Forelimb muscle (tissue), 1 donor: Measurements from ENCODE around the gene SLC22A2. TPM values are rescaled to one million over a fixed set of nuclear protein-coding genes. Genes with fewer than 3 reads are reported as not detected.
"Not testable (repeated sequence)": the region's sequence is repeated elsewhere in the genome, so short reads cannot be mapped to it uniquely, and the experiment has no call there.

Experiments
- DNase-seq: peaks from one replicate; pipeline ENCODE4 v3.0.0-alpha.2; 2013; ENCODE audit warnings: low read depth
- polyA plus RNA-seq: library from polyadenylated mRNA; unstranded; fragments of 120-200 nt; gene quantifications from one replicate; pipeline ENCODE4 v1.2.1, GENCODE V29; 2013; ENCODE audit not compliant: insufficient read length

The SLC22A2 gene
- not detected for polyA plus RNA-seq

DNA sequence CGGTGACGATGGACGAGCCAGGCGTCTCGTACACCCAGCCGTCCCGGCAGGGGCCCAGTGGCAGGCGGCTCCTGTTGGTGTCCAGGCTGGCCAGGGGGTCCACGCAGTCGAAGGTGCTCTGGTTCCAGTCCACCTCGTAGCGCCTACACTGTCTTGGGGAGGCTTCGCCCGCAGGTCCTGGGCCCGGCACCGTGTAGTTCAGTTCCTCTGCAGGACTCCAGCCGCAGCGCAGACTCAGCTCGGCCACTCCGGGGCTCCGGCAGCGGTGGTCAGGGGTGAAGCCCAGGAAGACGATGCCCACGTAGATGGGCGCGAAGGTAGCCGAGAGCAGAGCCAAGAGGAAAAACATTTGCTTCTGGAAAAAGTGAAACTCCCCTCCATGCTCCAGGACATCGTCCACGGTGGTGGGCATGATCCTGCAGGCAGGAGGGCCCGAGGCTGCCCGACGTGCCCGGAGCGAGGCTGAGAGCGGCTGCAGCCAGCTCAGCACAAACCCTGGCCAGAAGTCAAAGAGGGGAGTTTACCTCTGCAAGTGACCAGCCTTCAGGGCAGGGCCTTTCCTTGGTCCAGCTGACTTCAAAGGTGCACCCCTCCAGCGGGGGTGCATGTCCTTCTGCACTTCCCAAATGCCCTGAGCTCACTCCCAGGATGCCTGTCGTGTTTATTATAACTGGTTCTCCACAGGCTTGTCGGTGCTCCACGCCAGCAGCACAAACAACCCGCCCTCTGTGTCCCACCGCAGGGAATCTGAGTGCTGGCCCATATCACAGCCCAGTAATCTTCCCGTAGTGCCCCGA lies at the start of gene SLC22A2:
SLC22A2 (minus strand) TSS at position 476 of the 797 bp plus-strand sequence; CDS start at position 412, 64 bp downstream.
- no peak for DNase-seq

DNA sequence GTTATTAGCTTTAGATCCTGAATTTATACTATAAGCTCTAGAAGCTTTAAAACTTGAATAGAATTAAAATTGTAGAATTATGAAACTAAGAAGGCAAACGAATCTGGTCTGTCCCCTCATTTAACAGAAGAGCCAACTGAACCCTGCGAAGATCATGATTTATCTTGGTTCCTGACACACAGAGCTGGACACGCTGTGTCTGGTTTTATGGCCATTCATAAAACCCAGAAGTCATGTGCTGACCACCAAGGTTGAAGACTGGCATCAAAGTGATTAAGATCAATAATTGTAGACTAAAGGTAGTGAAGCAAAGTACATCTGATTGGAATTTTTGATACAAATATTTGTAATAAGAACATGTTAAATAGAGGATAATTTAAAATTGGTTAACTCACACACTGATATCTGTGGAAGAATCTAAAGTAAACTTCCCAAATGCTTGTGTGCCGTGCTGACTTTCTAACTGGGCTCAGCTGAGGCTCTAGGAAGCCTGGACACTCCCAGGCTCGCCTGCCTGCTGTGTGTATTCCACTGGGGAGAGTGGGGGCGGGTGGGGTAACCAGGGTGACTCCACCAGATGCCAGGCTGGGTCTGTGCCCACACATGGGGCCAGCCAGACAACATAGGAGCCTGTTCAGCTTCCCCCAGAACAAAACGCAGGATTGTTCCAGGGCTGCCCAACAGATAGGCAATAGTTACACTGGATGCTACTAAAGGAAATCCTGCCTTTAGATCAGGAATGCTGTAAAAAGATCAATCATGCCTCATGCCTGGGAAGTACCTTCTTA lies 47.5 kb upstream of the SLC22A2 start:
- no peak for DNase-seq

DNA sequence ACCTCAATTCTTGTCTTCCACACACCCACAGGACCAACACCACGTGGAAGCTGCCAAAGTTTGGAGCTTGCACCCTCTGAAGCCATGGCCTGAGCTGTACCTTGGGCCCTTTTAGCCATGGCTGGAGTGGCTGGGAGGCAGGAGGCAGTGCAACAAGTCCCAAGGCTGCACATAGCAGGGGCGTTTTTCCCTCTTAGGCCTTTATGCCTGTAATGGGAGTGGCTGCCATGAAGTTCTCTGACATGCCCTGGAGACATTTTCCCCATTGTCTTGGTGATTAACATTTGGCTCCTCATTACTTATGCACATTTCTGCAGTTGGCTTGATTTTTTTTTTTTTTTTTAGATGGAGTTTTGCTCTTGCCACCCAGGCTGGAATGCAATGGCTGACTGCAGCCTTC lies 45.2 kb upstream of the SLC22A2 start:
- no peak for DNase-seq

DNA sequence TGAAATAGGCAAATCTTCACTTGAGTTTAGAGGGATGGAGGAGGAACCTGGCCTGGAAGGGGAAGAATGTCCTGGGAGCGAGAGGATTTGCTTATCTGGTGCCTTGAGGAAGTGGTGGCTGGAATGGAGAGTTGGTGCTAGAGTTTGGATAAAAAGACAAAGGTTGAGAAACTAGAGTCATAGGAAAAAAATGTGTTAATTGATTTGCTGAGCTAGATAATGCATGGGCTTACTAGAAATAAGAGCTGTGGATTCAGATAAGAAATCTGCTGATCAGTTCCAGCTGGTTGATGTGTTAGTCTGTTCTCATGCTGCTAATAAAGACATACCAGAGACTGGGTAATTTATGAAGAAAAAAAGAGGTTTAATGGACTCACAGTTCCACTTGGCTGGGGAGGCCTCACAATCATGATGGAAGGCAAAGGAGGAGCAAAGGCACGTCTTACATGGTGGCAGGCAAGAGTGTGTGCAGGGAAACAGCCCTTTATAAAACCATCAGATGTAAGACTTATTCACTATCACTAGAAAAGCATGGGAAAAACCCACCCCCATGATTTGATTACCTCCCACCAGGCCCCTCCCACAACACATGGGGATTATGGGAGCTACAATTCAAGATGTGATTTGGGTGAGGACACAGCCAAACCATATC lies 43.9 kb upstream of the SLC22A2 start:
- not testable (repeated sequence) for DNase-seq

DNA sequence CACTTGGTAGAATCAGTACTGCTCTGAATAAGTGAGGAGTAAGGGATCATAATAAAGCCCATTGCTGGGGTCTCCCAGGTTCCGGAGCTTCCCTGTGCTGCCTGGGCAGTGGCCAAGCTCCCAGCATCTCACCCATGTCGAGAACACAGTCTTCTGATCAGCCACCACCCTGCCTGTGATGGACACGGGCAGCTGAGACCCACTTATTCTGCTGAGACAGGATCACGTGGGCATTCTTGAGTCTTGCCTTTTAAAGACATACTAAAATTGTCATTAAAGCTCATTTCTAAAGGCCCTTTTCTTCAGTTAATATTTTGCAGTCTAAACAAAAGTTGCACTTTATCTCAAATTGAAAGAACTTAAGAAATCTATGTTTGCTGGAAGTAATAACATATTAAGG lies 42.7 kb upstream of the SLC22A2 start:
- DNase-seq: no peak

DNA sequence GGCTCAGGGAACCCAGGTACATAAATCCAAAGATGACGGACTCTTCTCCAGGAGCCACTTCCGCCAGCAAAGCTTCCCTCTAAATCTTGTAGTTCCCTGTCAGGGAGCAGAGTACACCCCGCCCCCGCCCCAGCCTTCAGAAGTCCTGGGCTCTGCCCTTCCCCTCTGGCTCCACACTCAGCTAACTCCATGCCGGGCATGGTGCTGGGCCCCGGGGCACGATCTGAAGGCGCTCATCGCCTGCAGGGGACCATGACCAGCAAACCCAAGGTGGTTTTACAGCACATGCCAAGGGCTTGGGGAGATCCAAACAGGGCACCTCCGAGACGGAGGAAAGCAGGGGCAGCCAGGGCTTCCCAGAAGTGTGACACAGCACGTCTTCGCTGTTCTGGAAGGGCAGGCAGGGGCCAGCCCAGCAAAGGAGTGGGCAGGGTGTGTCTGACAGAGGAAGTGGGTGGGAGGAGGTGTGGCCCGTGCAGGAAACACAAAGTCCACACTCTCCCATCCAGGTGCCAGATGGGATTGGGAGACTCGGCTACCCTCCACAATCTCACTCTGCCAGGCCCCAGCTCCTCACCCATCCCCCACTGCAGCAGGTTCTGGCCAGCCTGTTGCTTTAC lies 41.6 kb upstream of the SLC22A2 start:
- DNase-seq: no peak

DNA sequence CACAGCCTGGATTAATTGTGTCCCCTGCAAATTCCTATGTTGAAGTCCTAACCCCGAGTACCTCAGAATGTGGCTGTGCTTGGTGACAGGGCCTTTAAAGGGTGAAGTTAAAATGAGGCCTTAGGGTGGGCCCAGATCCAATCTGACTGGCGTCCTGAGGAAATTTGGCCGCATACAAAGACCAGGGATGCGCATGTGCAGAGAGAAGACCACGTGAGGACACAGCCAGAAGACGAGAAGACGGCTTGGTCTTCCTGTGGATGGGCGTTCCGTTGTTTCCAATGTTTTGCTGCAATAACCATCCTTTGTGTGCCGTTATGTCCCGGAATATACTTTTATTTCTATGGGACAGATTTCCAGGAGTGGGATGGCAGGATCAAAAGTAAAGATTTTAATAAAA lies 40.9 kb upstream of the SLC22A2 start:
- no peak for DNase-seq

DNA sequence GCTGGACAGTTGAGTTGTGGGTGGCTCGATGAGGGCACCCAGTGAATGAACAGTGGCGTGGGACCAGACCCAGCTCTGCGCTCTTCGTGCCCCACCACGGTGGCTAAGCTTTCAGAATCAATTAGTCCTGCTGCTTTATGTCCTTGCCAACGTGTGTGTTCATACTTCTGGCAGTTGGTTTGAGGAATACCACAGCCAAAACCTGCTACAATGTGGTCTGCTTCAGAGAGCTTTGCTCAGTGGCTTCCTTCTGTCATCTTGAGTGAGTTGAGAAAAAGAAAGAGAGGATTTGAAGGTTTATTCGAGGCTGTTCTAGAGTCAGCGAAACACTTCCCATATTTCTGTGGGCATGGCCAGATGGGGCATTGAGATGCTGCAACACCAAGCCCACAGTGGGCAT lies 39.5 kb upstream of the SLC22A2 start:
- no peak for DNase-seq

DNA sequence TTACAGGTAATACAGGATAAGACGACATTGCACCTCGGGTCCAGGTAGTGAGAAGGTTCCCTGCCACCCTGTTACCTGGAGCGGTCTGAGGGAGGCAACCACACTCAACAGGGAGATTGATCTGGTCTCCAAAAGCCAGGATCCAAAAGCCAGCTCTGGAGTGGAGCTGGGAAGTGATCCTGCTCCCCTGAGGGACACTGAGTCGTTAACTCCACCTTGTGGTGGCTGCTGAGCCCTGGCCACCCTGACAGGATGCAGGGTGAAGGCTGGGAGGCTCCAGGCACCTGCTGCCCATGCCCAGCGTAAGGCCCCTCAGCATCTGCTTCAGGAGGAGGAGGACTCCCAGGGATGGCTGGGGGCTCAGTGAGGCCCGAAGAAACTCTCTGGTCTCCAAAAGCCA lies 38.7 kb upstream of the SLC22A2 start:
- no peak for DNase-seq

DNA sequence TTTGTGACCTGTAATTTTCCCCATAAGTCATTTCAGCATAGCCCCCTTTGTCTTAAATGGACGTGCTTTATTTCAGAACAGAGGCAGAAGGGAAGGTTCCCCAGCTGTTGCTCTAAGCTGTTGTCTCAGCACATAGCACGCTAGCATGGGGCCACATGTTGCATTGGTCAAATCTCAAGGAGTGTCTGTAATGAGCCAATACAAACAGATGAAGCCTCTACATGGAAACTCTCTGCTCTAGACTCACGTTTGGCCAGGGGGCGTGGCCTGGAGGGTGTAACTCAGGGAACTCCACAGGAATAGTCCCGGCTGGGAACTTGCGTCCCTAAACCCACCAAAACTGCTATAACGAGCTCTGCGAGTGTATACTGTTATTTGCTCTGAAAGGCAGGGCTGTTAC lies 35.2 kb upstream of the SLC22A2 start:
- no peak for DNase-seq

DNA sequence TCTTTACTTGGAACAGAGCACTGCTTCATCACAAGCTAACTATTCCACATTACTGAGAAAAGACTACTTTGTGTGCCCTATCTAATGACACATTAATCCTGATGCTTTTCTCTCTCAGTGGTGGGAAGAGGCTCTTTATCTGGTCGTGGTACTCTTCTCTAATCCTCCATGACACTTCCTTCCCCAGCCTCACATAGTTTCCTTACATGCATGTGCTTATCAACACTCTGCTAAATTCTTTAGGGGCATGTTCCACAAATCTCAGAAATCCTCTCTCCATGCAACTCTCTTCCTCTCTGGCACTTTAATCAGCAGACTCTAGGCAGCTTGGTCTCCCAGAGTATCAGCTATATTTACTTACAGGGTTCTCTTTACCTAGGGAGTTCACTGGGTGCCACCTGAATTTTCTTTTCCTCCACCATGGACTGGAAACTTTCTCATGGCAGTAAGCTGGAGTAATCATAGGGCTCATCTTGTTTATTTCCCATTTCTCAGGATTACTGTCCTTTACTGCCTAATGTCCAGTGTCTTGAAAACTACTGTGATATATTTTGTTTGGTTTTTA lies 27.0 kb upstream of the SLC22A2 start:
- DNase-seq: no peak

DNA sequence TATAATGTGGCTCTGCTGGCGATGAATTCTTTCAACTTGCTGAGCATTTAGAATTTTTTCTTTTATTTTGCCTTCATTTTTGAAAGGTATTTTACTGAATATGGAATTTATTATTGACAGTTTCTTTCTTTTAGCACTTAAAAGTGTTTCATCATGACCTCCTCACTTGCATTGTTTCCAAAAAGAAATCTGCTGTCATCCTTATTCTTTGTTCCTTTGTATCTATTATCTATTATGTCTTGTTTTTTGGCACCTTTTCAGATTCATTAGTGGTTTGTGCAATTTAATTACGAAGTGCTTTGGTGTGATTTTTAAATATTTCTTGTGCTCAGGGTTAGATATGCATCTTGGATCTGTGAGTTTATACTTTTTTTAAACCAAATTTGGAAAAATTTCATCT lies 26.0 kb upstream of the SLC22A2 start:
- DNase-seq: no peak

DNA sequence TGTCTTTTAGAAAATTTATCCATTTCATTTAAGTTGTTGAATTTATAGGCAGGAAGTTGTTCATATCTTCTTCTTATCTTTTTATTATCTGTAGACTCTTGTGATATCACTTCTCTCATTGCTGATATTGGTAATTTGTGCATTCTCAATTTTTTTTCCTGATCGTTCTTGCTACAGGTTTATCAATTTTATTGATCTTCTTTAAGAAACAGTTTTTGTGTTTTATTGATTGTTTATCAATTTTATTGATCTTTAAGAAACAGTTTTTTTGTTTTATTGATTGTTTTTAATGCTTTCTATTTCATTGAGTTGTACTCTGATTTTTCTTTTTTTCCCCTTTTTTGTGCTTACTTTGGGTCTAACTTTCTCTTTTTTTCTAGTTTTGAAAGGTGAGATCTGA lies 23.8 kb upstream of the SLC22A2 start:
- no peak for DNase-seq

DNA sequence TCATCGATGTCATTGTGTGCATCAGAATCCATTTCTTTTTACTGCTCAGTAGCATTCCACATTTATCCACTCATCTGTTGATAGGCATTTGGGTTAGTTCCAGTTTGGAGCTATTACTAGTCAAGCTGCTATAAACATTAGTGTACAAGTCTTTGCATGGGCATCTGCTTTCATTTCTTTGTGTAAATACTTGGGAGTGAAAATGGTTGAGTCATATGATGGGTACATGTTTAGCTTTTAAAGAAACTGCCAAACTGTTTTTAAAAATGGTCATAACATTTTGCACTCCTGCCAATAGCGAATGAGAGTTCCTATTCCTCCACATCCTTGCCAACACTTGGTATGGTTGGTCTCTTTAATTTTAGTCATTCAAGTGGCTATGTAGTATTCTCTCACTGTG lies 21.2 kb upstream of the SLC22A2 start:
- no peak for DNase-seq

DNA sequence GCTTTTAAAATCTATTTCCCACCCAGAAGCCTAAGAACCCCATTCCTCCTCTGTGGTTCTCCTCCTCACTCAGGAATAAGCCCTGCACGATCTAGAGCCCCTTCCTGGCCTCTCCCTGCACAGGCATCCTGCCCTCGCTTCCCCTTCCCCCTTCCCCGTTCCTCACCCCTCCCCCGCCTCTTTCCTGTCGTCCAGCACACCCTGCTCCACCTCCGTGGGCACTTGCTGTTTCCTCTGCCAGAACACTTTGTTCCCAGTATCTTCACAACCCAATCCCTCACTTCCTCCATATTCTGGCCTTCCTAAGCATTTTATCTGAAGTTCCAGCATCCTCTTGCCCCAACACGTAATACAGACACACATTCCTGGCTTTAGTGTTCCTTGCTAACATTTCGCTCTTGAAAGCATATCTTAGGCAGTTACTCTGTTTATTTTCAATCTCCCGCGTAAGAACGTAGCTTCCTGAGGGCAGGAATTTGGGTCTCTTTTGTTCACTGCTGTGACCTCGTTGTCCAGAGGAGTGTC lies 20.2 kb upstream of the SLC22A2 start:
- no peak for DNase-seq

DNA sequence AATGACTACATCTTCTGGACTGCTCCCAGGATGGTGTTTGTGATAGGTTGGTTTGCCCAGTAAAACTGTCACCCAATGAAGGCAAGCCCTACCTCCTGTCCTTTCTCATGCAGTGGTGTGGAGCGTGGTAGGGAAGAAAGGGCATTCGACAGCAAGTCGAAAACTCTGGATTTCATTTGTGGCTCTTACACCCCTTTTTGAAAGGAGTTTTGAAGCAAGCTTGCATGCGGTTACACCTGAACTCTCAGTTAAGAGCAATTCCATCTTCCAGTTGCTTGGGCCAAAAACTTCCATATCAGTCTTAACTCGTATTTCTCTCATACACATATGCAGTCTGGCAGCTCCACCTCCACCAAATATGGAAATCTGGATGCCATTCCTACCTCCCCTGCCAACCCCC lies 19.7 kb upstream of the SLC22A2 start:
- DNase-seq: no peak

DNA sequence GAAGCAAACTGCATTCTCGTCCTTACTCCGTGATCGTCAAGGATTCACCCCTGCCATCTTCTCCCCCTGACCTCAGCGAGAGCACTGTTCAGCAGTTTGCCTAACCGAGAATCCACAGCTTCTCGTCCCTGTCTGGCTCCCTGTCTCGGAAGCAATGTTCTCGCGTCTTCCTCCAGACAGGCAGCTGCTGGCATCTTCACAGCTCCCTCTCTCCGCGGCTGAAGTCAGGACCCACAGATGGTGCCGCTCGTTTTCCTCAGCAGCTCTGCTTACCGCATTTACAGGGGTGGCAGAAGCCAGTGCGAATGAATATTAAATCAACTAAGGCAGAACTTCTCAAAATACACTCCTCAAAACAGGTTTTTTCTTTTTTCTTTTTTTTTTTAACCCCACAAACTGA lies 18.9 kb upstream of the SLC22A2 start:
- DNase-seq: no peak

DNA sequence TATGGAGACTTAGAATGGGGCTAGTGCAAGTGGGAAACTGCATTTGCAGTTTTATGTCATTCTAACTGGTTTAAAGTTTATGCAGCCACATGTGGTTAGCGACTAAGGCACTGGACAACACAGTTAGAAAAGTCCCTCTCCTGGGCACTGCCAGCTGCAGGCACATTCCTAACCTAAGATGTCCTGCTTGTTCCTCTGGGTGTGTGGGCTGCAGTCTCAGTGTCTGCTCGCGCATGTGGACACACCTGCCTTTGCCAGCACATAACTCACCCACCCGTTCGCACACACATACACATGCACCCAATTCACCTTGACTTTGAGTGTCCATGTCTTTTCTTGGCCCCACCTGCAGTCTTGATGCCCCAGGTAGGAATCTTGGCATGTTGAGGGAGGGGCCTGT lies 18.5 kb upstream of the SLC22A2 start:
- no peak for DNase-seq

DNA sequence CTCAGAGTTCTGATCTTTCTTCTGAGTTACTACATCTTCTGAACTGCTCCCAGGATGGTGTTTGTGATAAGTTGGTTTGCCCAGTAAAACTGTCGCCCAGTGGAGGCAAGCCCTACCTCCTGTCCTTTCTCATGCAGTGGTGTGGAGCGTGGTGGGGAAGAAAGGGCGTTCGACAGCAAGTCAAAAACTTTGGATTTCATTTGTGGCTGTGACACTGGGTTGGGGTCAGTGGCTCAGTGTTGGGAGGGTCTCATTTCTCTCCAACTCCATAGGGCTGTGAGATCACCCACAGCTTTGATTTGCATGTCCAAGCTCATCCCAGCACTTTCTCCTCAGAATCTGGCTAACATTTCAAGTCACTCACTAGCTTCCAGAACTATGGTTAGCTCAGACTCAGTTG lies 17.5 kb upstream of the SLC22A2 start:
- no peak for DNase-seq

DNA sequence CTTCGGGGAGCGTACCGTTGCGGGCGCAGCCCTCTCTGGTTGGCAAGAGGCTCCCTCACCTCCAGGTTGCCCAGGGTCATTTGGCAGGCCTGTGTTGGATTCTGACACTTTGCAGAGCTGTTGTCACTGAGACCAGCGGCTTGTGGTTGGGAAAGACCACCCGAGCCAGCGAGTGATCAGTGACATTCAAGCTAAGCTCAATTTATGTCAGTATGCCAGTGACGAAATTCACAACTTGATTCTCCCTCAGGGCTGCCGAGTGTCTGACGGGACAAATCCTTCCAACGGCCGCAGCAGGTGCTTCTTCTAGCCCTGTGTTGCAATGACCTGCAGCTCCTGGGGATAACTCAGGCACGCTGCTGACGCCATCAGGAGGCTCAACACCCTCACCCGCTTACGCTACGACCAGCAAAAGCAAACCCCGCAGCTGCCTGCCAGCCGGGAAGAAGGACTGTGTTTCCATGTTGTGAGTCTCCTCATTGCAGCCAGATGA lies 16.9 kb upstream of the SLC22A2 start:
- no peak for DNase-seq

DNA sequence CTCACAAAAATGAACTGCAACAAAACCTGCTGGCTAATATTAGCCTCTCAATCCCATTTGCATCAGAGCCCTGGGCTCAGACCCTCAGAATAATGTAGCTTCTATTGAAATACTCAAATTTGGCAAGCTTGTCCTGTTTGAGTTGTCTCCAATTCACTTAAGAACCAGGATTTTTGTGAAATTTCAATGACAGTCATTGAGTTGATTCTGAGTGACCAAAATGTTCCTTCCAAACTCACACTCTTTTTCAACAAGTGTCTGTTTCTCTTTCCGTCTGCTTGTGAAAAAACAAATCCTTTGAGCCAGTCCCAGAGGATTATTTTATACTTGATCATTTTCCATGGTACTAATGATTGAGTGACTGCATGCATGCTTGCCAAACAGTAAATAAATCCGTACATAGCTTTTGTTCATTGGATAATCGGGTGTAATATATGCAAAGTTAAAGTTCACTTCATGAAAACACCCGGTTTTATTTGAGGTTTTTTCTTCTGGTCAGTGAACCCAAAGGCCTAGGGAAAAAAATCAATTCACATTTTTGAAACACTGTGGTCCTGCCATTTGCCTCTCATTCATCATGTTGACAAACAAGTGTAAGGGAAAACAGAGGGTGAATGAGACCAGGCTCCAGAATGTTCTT lies 16.4 kb upstream of the SLC22A2 start:
- no peak for DNase-seq
